Trophoblast cell (in vitro differentiated cells and primary cell): ENCODE data around the gene FGG.

Experiments
- DNase-seq, 2 donors: peaks; one replicate each; pipeline ENCODE4 v3.0.0-alpha.2; 2016
- H2AFZ ChIP-seq: 2 replicates; pipeline ENCODE4 v1.6.1; 2013; ENCODE audit warnings: low read length, moderate library complexity, mild to moderate bottlenecking; ENCODE audit not compliant: insufficient read depth, poor library complexity
- H2AK5ac ChIP-seq: 2 replicates; pipeline ENCODE4 v1.6.1; 2013; ENCODE audit warnings: mild to moderate bottlenecking, low read length
- H2BK120ac ChIP-seq: 2 replicates; pipeline ENCODE4 v1.6.1; 2013; ENCODE audit warnings: low read length, mild to moderate bottlenecking, moderate library complexity; ENCODE audit not compliant: insufficient read depth, poor library complexity
- H2BK12ac ChIP-seq: 2 replicates; pipeline ENCODE4 v1.6.1; 2013; ENCODE audit warnings: mild to moderate bottlenecking, low read length, moderate library complexity
- H2BK5ac ChIP-seq: 2 replicates; pipeline ENCODE4 v1.6.1; 2013; ENCODE audit warnings: low read length, low read depth, moderate library complexity, mild to moderate bottlenecking; ENCODE audit not compliant: poor library complexity
- H3K14ac ChIP-seq: 2 replicates; pipeline ENCODE4 v1.6.1; 2013; ENCODE audit warnings: mild to moderate bottlenecking, low read length
- H3K18ac ChIP-seq: 2 replicates; pipeline ENCODE4 v1.6.1; 2013; ENCODE audit warnings: mild to moderate bottlenecking, low read length
- H3K23ac ChIP-seq: 2 replicates; pipeline ENCODE4 v1.6.1; 2013; ENCODE audit warnings: low read length
- H3K27ac ChIP-seq: 2 replicates; pipeline ENCODE4 v1.5.1; 2013; ENCODE audit warnings: low read depth, mild to moderate bottlenecking, inconsistent platforms, low read length, moderate library complexity
- H3K27me3 ChIP-seq: 2 replicates; pipeline ENCODE4 v1.6.1; 2013; ENCODE audit warnings: inconsistent platforms, mild to moderate bottlenecking, low read length, moderate library complexity; ENCODE audit not compliant: insufficient read depth
- H3K36me3 ChIP-seq, 2 experiments: 1 replicate in 1 of 2; 2 replicates in 1 of 2; pipeline ENCODE4 v1.6.1; 2013; ENCODE audit warnings: low read length in 2 of 2, mild to moderate bottlenecking in 2 of 2, moderate library complexity in 1 of 2; ENCODE audit not compliant: insufficient read depth in 2 of 2, control insufficient read depth in 1 of 2
- H3K4ac ChIP-seq: 2 replicates; pipeline ENCODE4 v1.6.1; 2013; ENCODE audit warnings: low read depth, mild to moderate bottlenecking, low read length, moderate library complexity
- H3K4me1 ChIP-seq, 2 experiments: 1 replicate in 1 of 2; 2 replicates in 1 of 2; pipeline ENCODE4 v1.6.1; 2013; ENCODE audit warnings: low read length in 2 of 2, mild to moderate bottlenecking in 2 of 2, moderate library complexity in 1 of 2; ENCODE audit not compliant: insufficient read depth in 2 of 2, control insufficient read depth in 1 of 2
- H3K4me2 ChIP-seq: 2 replicates; pipeline ENCODE4 v1.6.1; 2013; ENCODE audit warnings: inconsistent platforms, mild to moderate bottlenecking, low read length, moderate library complexity
- H3K4me3 ChIP-seq: 2 replicates; pipeline ENCODE4 v1.5.1; 2013; ENCODE audit warnings: mild to moderate bottlenecking, low read depth, low read length, inconsistent platforms
- H3K79me1 ChIP-seq: one replicate; pipeline ENCODE4 v1.6.1; 2013; ENCODE audit warnings: low read length
- H3K79me2 ChIP-seq: 2 replicates; pipeline ENCODE4 v1.6.1; 2013; ENCODE audit warnings: low read length, mild to moderate bottlenecking; ENCODE audit not compliant: control insufficient read depth, insufficient read depth, poor library complexity
- H3K9ac ChIP-seq: 2 replicates; pipeline ENCODE4 v1.6.1; 2013; ENCODE audit warnings: mild to moderate bottlenecking, low read length
- H3K9me3 ChIP-seq: 2 replicates; pipeline ENCODE4 v1.6.1; 2013; ENCODE audit warnings: low read depth, mild to moderate bottlenecking, control low read depth, inconsistent platforms, low read length; ENCODE audit not compliant: insufficient read depth
- H4K12ac ChIP-seq: 2 replicates; pipeline ENCODE4 v1.6.1; 2013; ENCODE audit warnings: low read depth, mild to moderate bottlenecking, low read length, moderate library complexity
- H4K8ac ChIP-seq: 2 replicates; pipeline ENCODE4 v1.6.1; 2013; ENCODE audit warnings: low read depth, mild to moderate bottlenecking, low read length, moderate library complexity
- H4K91ac ChIP-seq: one replicate; pipeline ENCODE4 v1.6.1; 2013; ENCODE audit warnings: low read depth, mild to moderate bottlenecking, low read length, moderate library complexity
- WGBS: extraction: QIAGEN DNeasy Blood & Tissue Kit; methylation state at CpG from one replicate; pipeline ENCODE4 v1.1.7; 2013; ENCODE audit warnings: missing lambda C conversion rate; ENCODE audit not compliant: insufficient read length, insufficient coverage; ENCODE audit errors: extremely low coverage; 5-methylcytosine and 5-hydroxymethylcytosine counted together

Gene FGG

GRCh38 chr4:154623436-154623835 is 11.0 kb upstream of the FGG start:
- no peak overlapping the region for H3K4me2 ChIP-seq

GRCh38 chr4:154622598-154622997 is 10.1 kb upstream of the FGG start:
- H3K4ac ChIP-seq: no peak overlapping the region
- no peak overlapping the region for H3K23ac ChIP-seq
- H3K4me1 ChIP-seq: peaks cover 3 to 8% of the 10 kb centered on the region in 2 experiments
- no peak overlapping the region for H4K8ac ChIP-seq
- no peak overlapping the region for H3K9ac ChIP-seq
- no peaks in the 10 kb centered on the region for H3K9me3 ChIP-seq
- H2BK120ac ChIP-seq: no peak overlapping the region
- no peak overlapping the region for H3K27ac ChIP-seq
- no peak overlapping the region for H3K4me3 ChIP-seq
- H3K18ac ChIP-seq: no peak overlapping the region
- H4K12ac ChIP-seq: no peak overlapping the region
- H2AFZ ChIP-seq: no peak overlapping the region
- no peak overlapping the region for H3K14ac ChIP-seq
- no peaks in the 10 kb centered on the region for H3K36me3 ChIP-seq
- peak; percentile 46 to 77 for DNase-seq
- H2AK5ac ChIP-seq: no peak overlapping the region
- no peak overlapping the region for H2BK5ac ChIP-seq
- no peaks in the 10 kb centered on the region for H3K27me3 ChIP-seq
- H3K79me2 ChIP-seq: no peaks in the 10 kb centered on the region
- no peaks in the 10 kb centered on the region for H3K79me1 ChIP-seq
- H4K91ac ChIP-seq: no peak overlapping the region
- no peak overlapping the region for H2BK12ac ChIP-seq
- no peak overlapping the region for H3K4me2 ChIP-seq

More at GRCh38 chr4:154623436-154623835, 11.0 kb upstream of the FGG start:
- no peak overlapping the region for H2AK5ac ChIP-seq
- no peak overlapping the region for H3K4ac ChIP-seq
- no peaks in the 10 kb centered on the region for H3K79me1 ChIP-seq
- DNase-seq: no peak
- H2BK5ac ChIP-seq: no peak overlapping the region
- no peak overlapping the region for H4K91ac ChIP-seq
- H3K4me1 ChIP-seq: peaks cover 3 to 8% of the 10 kb centered on the region in 2 experiments
- H4K8ac ChIP-seq: no peak overlapping the region
- no peaks in the 10 kb centered on the region for H3K36me3 ChIP-seq
- H3K79me2 ChIP-seq: no peaks in the 10 kb centered on the region
- no peak overlapping the region for H3K27ac ChIP-seq
- no peak overlapping the region for H3K23ac ChIP-seq
- H4K12ac ChIP-seq: no peak overlapping the region
- no peak overlapping the region for H3K9ac ChIP-seq
- no peak overlapping the region for H2BK120ac ChIP-seq
- no peak overlapping the region for H3K14ac ChIP-seq
- no peaks in the 10 kb centered on the region for H3K27me3 ChIP-seq
- no CpG with 5 or more reads among the region's 3 CpGs for WGBS
- no peak overlapping the region for H2AFZ ChIP-seq
- no peak overlapping the region for H3K18ac ChIP-seq
- H2BK12ac ChIP-seq: no peak overlapping the region
- no peaks in the 10 kb centered on the region for H3K9me3 ChIP-seq
- H3K4me3 ChIP-seq: no peak overlapping the region

DNA sequence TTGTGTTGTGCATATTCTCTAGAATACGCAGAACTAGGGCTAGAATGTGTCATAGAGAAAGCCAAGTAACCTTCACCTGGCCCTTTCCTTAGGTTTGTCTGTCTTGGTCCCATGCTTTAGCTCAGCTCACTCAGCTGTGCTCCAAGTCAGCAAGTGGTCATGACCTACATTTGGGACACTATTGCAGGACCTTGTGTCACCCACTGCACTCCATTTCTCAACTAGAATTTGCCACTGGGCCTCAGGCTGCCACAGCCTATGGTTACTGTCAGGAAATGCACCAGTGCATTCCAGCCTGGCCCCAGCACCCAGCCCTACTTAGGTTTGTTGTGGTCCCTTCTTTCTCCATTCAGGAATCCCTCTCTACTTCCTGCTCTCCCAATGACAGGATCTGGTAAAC is 7.7 kb upstream of the FGG start:
- Histone ChIP-seq H4K91ac (no peak overlapping the region), H3K23ac (no peak overlapping the region), H2AFZ (no peak overlapping the region), H3K36me3 (no peaks in the 10 kb centered on the region), H3K9me3 (no peaks in the 10 kb centered on the region), H4K8ac (no peak overlapping the region), H3K9ac (peak overlapping the region; percentile 22), H4K12ac (no peak overlapping the region), H3K4me2 (no peak overlapping the region), H3K27ac (no peak overlapping the region), H3K27me3 (no peaks in the 10 kb centered on the region), H3K14ac (no peak overlapping the region), H2BK120ac (no peak overlapping the region), H3K4me1 (no peaks in the 10 kb centered on the region), H3K79me2 (no peaks in the 10 kb centered on the region), H3K4me3 (no peak overlapping the region), H3K79me1 (no peaks in the 10 kb centered on the region), H2BK12ac (no peak overlapping the region), H2BK5ac (no peak overlapping the region), H3K4ac (no peak overlapping the region), H2AK5ac (no peak overlapping the region), H3K18ac (no peak overlapping the region)
- no peak for DNase-seq
- no CpG with 5 or more reads among the region's 1 CpG for WGBS

GRCh38 chr4:154618708-154619315 is 6.4 kb upstream of the FGG start:
- Histone ChIP-seq H3K27me3 (no peaks in the 10 kb centered on the region), H3K4ac (no peak overlapping the region), H3K18ac (no peak overlapping the region), H3K9me3 (no peaks in the 10 kb centered on the region), H2BK5ac (no peak overlapping the region), H3K14ac (no peak overlapping the region), H2AK5ac (no peak overlapping the region), H3K4me3 (no peak overlapping the region), H3K27ac (no peak overlapping the region), H4K8ac (no peak overlapping the region), H3K79me2 (no peaks in the 10 kb centered on the region), H2AFZ (no peak overlapping the region), H3K4me1 (no peaks in the 10 kb centered on the region), H3K79me1 (no peaks in the 10 kb centered on the region), H3K9ac (no peak overlapping the region), H2BK120ac (no peak overlapping the region), H4K91ac (no peak overlapping the region), H4K12ac (no peak overlapping the region), H3K23ac (no peak overlapping the region), H3K4me2 (no peak overlapping the region), H2BK12ac (no peak overlapping the region), H3K36me3 (no peaks in the 10 kb centered on the region)
- WGBS: no CpG with 5 or more reads among the region's 4 CpGs
- DNase-seq: peak; percentile 46 to 81
